GM19193 (cell line): Measurements from ENCODE around the gene ENOX2.

Experiments used
- POLR2A ChIP-seq: IDR thresholded peaks from 4 replicates; pipeline ENCODE4 v1.6.1; 2011; ENCODE audit not compliant: insufficient read depth, insufficient read length; ENCODE audit errors: extremely low read depth

Gene ENOX2

GRCh38 chrX:130746709-130747342, 156.2 kb downstream of the ENOX2 start:
- no peak for TF ChIP-seq POLR2A

- no peak for TF ChIP-seq POLR2A
Measured at GRCh38 chrX:130746077-130746476, 156.9 kb downstream of the ENOX2 start.

DNA sequence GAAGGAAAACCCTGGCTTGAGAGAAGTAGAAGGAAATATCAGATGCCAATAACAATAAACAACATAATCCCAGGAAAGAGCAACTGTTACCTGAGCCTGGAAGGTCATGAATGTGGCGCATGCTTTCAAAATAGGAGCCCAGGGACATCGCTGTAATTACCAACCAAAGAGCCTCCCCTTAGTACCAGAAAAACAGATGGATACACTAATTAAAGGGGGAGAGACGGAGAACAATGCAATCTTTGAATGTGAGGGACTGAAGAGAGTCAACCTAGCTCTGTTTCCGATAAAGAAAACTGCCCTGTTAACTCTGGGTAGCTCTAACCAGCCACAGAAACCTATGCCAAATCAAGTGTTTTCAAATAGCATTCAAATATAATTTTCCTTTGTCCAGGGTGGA, 161.4 kb downstream of the ENOX2 start:
- no peak for TF ChIP-seq POLR2A

- no peak for TF ChIP-seq POLR2A
Measured at GRCh38 chrX:130741151-130741550, 161.9 kb downstream of the ENOX2 start.

DNA sequence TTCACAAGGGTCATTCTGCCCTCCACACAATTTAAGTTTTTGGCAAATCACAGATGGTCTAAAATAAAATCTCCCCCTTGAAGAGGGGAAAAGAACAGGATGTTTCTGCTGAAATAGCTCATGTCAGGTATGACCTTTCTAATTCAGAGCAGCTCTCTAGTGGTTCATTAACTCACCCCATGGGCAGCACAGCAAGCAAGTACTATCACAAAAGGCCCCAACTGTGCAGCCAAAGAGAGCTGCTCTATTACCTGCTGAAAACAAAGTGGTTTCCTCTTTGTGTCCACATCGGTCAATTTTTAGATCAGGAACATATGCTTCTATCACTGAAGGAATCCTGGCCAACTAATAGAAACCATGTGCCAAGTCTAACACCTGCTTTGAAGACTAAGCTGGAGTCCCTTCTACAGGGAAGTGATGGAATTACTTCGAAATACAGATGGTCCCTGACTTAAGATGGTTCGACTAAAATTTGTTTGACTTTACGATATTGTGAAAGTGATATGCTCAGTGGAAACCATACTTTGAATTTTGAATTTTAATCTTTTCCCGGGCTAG, 164.3 kb downstream of the ENOX2 start:
- TF ChIP-seq POLR2A, result no peak

DNA sequence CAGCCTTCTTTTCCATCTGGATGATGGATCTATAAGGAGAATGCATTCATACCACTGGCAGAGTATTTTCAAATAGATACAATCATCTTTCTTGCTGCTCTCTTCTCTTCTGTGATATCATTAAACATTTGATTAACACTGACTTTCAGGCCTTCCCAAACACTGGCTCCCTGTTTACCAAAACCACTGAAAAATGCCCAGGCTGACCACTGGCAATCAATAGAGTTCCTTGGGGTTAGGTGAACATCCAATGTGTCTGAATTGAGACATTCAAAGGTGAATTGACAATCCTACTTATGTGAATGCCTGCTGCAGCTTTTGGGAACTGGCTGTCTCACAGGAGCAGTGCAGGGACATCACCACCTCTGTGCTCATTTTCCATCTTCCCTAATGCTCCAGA, 168.3 kb downstream of the ENOX2 start:
- TF ChIP-seq POLR2A, result no peak

DNA sequence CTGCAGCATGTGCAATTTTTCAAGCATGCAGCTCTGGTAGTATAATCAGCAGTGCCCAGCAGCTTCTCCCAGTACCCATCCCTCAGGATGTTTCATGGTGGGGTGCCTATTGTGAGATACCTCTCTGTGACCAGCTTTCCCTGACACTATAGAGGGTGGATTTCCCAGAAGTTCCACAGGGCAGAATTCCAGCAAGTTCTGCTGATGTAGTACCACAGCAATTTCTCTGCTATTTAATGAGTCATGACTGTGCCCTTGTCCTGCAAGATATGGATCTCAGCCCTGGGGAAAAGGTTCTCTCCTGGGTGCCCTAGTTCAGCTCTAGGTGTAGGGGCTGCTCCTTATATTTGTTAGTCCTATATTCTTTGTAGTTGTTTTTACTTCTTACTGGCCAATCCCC, 174.8 kb downstream of the ENOX2 start:
- no peak for TF ChIP-seq POLR2A

- no peak for TF ChIP-seq POLR2A
Measured at GRCh38 chrX:130726661-130727060, 176.3 kb downstream of the ENOX2 start.

DNA sequence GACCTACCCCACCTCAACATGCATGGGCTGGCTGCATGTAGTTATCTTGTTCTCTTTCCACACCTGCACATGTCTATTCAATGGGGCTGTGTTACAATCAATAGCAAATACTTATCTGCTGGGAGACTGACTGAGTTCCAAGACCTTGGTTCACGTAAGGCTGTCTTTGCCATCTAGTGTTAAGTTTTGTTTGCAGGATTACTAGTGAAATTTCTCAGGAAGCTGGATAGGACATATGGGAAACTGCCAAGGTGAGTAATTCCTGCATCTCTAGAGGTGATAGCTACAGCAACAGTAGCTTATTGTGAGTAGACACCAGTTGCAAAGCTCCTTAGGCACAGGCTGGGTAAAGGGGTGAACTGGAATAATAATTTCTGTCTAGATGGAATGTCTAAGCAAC, 177.5 kb downstream of the ENOX2 start:
- no peak for TF ChIP-seq POLR2A

GRCh38 chrX:130719413-130719812, 183.6 kb downstream of the ENOX2 start:
- no peak for TF ChIP-seq POLR2A

GRCh38 chrX:130718137-130718536, 184.9 kb downstream of the ENOX2 start:
- TF ChIP-seq POLR2A, result no peak

DNA sequence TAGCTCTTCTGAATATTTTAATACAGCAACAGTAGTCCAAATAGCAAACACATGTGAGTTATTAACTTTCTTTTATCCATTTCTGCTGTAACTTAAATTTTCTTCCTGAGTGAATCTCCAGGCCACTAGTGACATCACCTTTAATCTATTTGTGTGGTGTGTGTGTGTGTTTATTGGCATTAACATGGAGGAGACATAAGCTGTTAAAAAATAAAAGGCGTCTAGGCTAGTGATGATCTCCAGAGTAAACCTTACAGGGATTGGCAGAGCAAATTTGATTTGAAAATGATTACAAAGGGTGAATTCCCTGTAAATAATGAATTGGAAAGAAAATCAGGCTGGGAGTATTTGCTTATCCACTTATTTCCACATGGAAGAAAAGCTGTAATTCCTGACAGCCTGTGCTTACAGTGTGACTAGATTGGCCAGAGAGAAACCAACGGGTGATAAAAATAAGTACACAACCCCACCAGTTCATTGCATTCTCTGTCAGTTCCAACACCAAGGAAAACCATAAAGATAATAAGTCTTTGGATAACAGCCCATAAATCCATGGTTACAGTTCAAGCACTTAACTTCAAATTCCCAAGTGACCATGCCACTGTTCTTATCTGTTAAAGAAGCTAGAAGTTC, 186.1 kb downstream of the ENOX2 start:
- no peak for TF ChIP-seq POLR2A

DNA sequence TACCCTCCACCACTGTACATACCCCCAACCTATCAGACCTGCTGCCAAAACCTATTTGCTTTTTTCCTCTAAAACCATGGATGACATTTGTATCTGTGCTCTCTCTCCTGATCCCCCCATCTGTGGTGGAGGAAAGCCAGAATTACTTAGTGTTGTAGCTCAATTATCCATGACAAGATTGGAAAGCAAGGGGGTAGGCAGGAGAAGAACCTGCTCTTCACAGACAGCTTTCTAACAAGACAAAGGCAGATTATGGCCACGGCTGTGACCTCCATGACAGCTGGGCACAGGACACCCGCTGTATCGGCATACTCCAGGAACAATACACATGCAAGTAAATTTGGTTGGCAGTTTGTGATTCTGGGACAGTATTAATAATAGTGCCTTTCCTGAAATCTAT, 186.7 kb downstream of the ENOX2 start:
- TF ChIP-seq POLR2A, result no peak

- TF ChIP-seq POLR2A, result no peak
Measured at GRCh38 chrX:130715299-130715698, 187.7 kb downstream of the ENOX2 start.

- no peak for TF ChIP-seq POLR2A
Measured at GRCh38 chrX:130714665-130715064, 188.3 kb downstream of the ENOX2 start.

DNA sequence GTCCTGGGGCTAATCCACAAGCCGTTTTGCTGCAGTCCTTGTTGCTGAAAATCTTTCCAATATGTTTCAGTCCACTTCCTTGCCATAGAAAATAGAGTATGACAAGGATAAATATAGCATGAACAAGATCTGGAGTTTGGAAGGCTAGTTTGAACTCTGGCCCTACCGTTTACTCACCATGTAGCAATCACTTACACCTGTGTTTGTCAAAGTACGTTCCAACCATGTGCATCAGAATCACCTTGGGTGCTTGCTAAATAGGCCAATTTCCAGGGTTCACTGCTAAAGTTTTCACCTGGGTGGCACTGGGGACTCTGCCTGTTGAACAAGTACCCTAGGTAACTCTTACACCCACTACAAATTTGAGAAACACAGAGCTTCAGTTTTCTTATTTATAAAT, 188.9 kb downstream of the ENOX2 start:
- TF ChIP-seq POLR2A, result no peak

- no peak for TF ChIP-seq POLR2A
Measured at GRCh38 chrX:130705591-130705990, 197.4 kb downstream of the ENOX2 start.
